ENCODE data around the gene C17orf67.

C17orf67 gene

GRCh38 chr17:56833057-56833808 lies 487 bp downstream of the C17orf67 start:
- DNase-seq: peak; percentile 48 to 84 (median 61)

GRCh38 chr17:56832446-56832845 lies 1.3 kb downstream of the C17orf67 start:
- DNase-seq: no peak

GRCh38 chr17:56831369-56832095 lies 2.2 kb downstream of the C17orf67 start:
- DNase-seq: no peak

GRCh38 chr17:56830726-56831368 lies 2.9 kb downstream of the C17orf67 start:
- DNase-seq: no peak

- DNase-seq: no peak
Observed at GRCh38 chr17:56826611-56827414, 6.9 kb downstream of the C17orf67 start.

GRCh38 chr17:56824503-56824902 lies 9.2 kb downstream of the C17orf67 start:
- DNase-seq: no peak

- no peak for DNase-seq
Observed at GRCh38 chr17:56823848-56824247, 9.9 kb downstream of the C17orf67 start.

- no peak for DNase-seq
Observed at GRCh38 chr17:56822725-56823124, 11.0 kb downstream of the C17orf67 start.

- DNase-seq: no peak
Observed at GRCh38 chr17:56821847-56822534, 11.7 kb downstream of the C17orf67 start.

- DNase-seq: no peak
Observed at GRCh38 chr17:56820207-56820606, 13.5 kb downstream of the C17orf67 start.

- peak in 4 of 5 donors; percentile 29 to 73 (median 60) for DNase-seq
Observed at GRCh38 chr17:56819431-56820145, 14.1 kb downstream of the C17orf67 start.

GRCh38 chr17:56819030-56819429 lies 14.7 kb downstream of the C17orf67 start:
- no peak for DNase-seq

GRCh38 chr17:56817066-56817465 lies 16.7 kb downstream of the C17orf67 start:
- DNase-seq: no peak

GRCh38 chr17:56815711-56816110 lies 18.0 kb downstream of the C17orf67 start:
- no peak for DNase-seq

- DNase-seq: no peak
Observed at GRCh38 chr17:56812901-56813388, 20.8 kb downstream of the C17orf67 start.

- DNase-seq: no peak
Observed at GRCh38 chr17:56810891-56811775, 22.6 kb downstream of the C17orf67 start.

- DNase-seq: no peak
Observed at GRCh38 chr17:56810343-56810742, 23.4 kb downstream of the C17orf67 start.

GRCh38 chr17:56809820-56810179 lies 23.9 kb downstream of the C17orf67 start:
- no peak for DNase-seq

- DNase-seq: no peak
Observed at GRCh38 chr17:56809106-56809819, 24.5 kb downstream of the C17orf67 start.

- DNase-seq: no peak
Observed at GRCh38 chr17:56808503-56808902, 25.2 kb downstream of the C17orf67 start.

All from T-helper 1 cell (primary cell).